Measurements from ENCODE around the gene INTS14.

DNA sequence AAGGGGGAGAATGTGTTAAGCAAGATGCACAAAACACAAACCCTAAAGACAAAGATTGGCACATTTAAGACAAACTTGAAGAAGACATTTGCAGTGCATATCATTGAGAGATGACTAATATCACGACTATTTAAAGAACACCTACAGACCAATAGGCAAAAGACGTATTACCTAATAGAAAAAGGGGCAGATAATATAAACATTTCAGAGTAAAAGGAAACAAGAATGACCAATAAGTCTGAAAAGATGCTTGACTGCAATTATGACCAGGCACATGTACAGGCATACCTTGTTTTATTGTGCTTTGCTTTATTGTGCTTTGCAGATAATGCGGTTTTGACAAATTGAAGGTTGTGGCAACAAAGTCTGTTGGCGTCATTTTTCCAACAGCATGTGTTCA is 75.7 kb downstream of the INTS14 start:
- no peak for TF ChIP-seq CTCF (IDR thresholded peaks at IDR 0.05)
- no peak for TF ChIP-seq POLR2A (IDR thresholded peaks at IDR 0.05)

All from testis (tissue), 2 donors.